Amygdala (tissue), 56 donors: ENCODE data around the gene RNF212.
"Not testable (repeated sequence)": the region's sequence is repeated elsewhere in the genome, so short reads cannot be mapped to it uniquely, and the experiment has no call there.

ENCODE experiments used
- DNase-seq, 56 donors: peaks; one replicate each; lab custom pipeline; 2025; lab: John Stamatoyannopoulos, UW

RNF212 gene

DNA sequence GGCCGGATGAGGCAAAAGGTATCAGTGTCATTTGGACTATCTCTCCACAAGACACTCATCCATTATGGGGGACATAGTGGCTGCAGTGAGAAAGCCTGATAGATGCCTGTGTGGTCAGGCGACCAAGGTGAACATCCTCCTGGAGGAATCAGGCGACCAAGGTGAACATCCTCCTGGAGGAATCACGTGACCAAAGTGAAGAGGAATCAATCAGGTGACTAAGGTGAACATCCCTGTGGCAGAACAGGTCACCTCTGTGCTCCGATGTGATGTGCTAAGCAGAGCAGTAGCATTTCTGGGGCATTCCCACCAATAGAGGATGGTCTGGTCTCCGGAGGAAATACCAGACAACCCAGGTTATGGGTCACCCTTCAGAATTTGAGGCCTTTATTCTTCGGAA is 44.0 kb downstream of the RNF212 start:
- DNase-seq: no peak

DNA sequence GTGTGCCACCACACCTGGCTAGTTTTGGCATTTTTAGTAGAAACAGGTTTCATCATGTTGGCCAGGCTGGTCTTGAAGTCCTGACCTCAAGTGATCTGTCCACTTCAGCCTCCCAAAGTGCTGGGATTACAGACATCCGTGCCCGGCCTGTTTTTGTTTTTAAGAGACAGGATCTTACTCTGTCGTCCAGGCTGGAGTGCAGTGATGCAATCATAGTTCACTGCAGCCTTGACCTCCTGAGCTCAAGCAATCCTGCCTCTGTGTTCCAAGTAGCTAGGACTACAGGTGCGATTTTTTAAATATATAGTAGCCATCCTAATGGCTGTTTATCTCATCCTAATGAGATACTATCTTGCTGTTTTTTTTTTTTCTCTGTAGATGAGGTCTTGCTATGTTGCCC is 47.6 kb downstream of the RNF212 start:
- DNase-seq: no peak

DNA sequence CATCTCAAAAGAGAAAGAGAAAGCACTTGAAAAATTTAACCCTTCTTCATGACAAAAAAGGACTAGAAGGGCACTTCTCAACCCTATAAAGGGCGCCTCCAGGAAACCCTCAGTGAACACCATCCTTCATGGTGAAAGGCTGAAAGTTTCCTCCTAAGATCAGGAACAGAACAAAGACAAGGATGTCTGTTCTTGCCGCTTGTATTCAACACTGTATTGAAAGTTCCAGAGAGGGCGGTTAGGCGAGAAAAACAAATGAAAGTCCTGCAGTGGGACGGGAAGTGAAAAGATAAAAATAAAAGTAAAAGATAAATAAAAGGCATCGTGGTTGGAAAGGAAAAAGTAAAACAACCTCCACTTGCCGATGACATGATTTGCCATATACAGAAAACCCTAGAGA is 50.9 kb downstream of the RNF212 start:
- no peak for DNase-seq

DNA sequence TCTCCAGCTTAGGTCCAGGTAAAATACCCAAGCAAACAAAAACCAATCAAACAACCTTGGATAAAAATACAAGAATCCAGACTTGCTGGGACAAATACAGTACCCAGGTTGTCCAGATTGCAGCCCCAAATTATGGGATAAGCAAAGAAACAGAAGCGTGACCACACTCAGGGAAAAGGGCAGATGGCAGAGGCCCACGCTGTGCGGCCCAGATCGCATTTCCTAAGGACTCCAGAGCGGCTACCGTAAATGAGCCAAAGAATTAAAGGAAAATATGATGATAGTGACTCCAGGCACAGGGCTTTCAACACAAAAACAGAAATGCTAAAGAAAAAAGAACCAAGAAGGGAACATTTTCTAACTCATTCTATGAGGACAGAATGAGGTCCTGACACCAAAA is 51.6 kb downstream of the RNF212 start:
- no peak for DNase-seq

DNA sequence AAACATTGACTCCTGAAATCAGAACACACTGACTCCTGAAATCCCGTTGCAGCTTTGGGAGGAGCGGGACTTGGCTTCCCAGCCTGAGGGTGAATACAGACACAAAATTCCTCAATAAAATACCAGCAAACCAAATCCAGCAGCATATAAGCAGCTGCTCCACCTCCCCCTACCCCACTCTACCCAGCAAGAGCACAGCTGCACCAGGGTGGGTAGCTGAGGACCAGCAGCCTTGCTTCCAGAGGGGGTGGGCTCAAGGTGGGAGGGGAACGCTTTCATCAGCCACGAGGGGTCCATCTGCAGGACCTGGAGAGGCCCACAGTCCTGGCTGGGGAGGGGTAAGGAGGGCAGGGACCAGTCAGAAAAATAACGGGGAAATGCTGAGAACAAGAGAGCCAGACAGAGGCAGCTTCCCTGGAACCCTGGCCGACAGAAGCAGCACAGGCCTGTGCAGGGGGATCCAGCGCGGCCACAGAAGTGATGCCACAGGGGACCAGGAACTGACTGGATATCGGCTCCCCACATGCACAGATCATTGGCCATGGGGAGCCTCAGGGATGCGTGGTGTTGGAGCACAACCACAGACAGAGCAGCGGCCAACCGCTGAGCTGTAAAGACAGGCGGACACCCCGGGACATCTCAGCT is 52.2 kb downstream of the RNF212 start:
- no peak for DNase-seq

- no peak for DNase-seq
Measured at GRCh38 chr4:1060621-1061020, 52.7 kb downstream of the RNF212 start.

GRCh38 chr4:1060121-1060520 is 53.2 kb downstream of the RNF212 start:
- DNase-seq: no peak

- no peak for DNase-seq
Measured at GRCh38 chr4:1058997-1059665, 54.2 kb downstream of the RNF212 start.

DNA sequence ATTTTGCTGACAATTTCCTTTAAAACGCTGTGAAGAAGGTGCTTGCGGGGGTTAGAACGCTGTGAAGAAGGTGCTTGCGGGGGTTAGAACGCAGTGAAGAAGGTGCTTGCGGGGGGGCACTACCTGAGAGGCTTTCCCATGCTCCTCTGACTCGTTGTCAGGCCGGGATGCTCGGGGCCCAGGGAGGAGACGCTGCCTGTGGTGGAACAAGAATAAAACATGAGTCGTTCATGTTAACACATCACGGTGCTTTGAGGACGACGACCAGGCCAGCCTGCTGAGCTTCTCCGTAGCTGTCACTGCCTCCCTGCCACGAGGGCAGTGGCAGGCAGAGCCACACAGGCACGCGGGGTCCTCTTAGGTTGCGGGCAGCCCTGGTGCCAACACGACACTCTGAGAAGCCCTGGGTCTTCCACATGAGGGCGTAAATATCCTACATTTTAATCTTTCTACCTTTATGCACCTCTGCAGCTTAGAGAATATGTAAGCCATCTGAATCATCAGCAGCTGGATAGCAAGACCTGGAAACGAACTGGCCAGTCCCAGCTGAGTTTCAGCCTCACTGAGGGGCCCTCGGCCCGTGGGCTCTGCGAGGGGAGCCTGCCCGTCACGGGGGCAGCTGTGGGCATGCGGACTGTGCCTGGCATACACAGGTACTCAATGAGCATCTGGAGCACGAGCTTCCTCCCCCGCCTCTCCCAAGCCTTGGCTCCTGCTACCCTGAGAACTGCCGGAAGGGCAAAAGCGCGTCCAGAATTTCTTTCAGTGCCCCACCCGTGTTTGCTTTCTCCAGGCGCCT is 55.0 kb downstream of the RNF212 start:
- DNase-seq: no peak

DNA sequence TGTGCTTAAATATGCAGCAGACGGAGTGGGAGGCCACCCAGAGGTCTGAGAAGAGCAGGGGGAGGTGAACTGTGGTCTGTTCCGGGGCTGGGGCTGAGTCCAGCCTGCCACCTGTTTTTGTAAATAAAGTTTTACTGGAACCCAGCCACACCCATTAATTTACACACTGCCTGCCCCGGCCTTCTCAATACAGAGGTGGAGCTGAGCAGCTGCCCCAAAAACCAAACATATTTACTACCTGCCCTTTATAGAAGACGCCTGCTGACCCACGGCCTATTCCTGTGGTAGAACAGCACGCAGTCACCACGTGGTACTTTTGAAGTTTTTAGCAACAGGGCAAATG is 56.0 kb downstream of the RNF212 start:
- no peak for DNase-seq

DNA sequence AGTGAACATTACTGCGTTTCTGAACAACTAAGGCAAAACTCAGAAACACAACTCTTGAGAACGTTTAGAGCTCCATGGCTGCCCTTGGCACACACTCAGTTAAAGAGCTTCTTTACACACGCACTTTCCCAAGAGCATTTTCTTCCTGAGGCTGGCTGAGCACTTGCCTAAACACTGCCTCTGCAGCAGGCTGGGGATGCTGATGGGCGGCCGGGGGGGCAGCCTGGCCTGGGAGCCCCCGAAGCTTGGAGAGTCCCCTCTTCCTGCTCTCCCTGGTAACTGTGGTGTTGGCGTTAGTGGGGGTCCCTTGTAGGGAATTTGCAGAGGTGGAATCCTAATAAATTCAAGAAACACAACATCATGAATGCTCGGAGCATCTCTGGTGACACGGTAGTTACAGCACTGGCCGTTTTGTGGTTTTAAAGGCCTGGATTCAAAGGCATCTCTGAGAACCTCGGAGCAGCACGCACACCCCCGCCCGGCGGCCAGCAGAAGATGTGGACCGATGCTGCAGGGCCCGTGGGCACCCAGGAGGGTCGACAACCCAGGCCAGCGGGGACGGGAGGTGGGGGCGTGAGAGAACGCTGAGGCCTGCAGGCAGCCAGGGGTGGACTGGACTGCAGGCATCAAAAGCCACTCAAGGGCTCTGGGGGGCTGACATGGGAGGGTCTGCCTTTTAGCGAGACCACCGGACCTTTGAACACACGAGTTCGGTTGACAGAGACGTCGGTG is 56.5 kb downstream of the RNF212 start:
- DNase-seq: no peak

GRCh38 chr4:1055721-1056590 is 57.4 kb downstream of the RNF212 start:
- no peak for DNase-seq

- not testable (repeated sequence) for DNase-seq
Measured at GRCh38 chr4:1055243-1055701, 58.1 kb downstream of the RNF212 start.

DNA sequence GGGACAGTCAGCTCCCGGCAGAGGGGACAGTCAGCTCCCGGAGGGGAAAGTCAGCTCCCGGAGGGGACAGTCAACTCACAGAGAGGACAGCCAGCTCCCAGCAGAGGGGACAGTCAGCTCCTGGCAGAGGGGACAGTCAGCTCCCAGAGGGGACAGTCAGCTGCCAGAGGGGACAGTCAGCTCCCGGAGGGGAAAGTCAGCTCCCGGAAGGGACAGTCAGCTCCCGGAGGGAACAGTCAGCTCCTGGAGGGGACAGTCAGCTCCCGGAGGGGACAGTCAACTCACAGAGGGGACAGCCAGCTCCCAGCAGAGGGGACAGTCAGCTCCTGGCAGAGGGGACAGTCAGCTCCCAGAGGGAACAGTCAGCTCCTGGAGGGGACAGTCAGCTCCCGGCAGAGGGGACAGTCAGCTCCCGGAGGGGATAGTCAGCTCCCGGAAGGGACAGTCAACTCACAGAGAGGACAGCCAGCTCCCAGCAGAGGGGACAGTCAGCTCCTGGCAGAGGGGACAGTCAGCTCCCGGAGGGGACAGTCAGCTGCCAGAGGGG is 58.6 kb downstream of the RNF212 start:
- DNase-seq: not testable (repeated sequence)

DNA sequence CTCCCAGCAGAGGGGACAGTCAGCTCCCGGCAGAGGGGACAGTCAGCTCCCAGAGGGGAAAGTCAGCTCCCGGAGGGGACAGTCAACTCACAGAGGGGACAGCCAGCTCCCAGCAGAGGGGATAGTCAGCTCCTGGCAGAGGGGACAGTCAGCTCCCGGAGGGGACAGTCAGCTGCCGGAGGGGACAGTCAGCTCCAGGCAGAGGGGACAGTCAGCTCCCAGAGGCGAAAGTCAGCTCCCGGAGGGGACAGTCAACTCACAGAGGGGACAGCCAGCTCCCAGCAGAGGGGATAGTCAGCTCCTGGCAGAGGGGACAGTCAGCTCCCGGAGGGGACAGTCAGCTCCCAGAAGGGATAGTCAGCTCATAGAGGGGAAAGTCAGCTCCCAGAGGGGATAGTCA is 59.5 kb downstream of the RNF212 start:
- DNase-seq: not testable (repeated sequence)

GRCh38 chr4:1053080-1053661 is 60.2 kb downstream of the RNF212 start:
- DNase-seq: no peak

- DNase-seq: no peak
Measured at GRCh38 chr4:1052231-1052671, 61.1 kb downstream of the RNF212 start.

GRCh38 chr4:1051472-1051871 is 61.9 kb downstream of the RNF212 start:
- no peak for DNase-seq
